Stimulated activated CD4-positive, alpha-beta T cell treated with anti-CD3 and anti-CD28 coated beads, Interleukin-4, amount 100 ng/mL, for 48 hours (primary cell): Measurements from ENCODE around the gene SLCO3A1.

Experiments
- DNase-seq, 2 donors: peaks; one replicate each; pipeline ENCODE4 v3.0.0-alpha.2; 2020; ENCODE audit warnings: low read depth in 2 of 2

The SLCO3A1 gene

GRCh38 chr15:91966194-91966552 lies 112.7 kb downstream of the SLCO3A1 start:
- no peak for DNase-seq

DNA sequence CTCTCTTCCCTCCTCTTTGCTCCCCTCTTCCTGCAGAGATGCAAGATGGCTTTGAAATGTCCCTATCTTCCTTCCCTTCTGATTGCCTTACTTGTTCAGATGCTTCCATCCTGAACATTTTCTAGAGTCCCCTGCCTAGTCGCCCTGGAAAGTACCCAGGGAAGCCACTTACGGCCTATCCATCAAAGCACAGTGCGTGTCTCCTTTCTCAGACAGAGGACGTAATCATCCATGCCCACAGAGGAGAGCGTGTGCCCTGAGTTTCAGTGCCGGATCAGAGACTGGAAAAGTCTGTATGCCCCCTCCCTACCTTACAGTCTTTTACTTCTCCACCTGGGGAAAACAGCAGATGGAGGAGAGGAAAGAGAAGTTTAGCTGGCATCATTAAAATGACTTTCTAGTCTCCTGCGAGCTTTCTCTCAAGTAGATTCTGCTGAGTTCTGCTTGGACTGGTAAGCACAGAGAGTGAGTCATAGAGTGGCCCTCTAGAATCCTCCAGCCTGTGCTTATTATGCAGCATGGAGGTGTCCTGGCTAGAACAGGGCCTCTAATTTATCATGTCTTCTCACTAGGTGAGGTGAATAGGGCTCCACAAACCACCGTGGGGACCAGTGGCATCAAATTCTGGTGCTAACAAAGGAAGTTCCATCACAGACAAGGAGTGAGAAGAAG lies 114.6 kb downstream of the SLCO3A1 start:
- DNase-seq: no peak

DNA sequence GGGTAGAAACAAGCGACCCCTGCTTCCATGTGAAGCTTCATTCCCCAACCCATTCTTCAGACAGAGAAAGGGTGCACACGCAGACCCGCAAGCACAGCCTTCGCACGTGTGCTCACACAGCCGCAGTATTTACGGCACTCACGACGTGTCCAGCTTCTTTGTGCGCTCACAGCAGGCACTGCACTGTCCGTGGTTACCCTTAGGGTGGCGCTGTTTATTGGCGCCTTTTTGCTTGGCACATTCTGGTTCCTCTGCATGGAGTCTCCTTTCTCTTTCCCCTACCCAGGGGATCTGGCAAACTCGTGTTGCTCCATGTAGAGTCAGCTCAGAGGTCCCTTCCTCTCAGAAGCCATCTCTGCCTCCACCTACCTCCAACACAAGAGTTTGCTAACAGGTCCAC lies 115.1 kb downstream of the SLCO3A1 start:
- DNase-seq: no peak

- DNase-seq: no peak
Observed at GRCh38 chr15:91970142-91970541, 116.6 kb downstream of the SLCO3A1 start.

- DNase-seq: no peak
Observed at GRCh38 chr15:91973481-91973880, 120.0 kb downstream of the SLCO3A1 start.

DNA sequence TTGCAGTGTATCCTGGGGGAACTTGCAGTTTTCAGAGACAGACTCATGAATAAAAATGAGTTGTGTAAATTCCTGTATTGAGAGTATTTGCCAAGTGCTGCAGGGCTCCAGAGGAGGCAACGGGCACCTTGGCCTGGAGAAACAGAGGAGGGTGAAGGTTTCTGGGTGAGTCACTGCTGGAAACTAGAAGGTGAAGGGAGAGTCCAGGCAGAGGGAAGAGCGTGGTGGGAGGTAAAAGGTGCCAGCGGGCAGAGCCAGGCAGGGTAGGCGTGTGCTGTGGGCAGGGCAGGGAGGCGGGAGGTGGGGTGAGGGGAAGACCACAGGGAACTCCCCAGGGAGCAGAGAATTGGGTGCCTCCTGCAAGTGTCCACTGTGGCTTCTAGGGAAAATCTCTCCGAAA lies 120.8 kb downstream of the SLCO3A1 start:
- DNase-seq: no peak

DNA sequence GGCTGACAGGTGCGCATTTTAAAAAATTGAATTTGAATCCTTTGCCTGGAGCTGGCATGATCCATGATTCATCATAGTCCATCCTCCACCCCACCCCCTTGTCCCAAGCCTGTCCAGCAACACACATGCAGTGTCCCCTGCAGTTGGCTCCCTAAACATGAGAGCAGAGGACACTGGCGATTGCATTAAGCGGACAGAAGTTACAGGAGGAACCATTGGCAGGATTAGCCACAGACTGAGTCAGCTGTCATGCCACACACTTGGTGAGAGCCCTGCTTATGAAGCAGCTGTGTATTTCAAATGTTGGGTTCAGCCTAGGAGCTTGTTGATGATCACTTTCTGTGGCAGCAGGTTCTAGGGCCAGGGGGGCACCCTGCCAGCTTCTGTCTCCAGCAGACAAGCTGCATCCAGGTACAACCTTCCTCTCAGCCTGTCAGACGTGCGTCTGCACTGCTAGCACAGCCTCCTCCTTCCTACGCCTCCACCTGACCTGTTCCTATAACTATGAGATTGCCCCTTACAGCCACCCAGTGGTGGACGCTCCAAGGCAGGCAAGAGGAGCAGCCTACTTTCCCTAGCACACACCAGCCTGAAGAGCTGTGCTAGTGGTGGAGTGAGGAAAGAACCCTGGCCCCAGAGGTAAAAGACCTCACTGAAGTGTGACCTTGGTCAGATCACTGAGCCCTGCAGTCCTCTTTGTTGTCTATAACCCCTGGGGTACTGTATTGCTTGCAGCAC lies 121.9 kb downstream of the SLCO3A1 start:
- no peak for DNase-seq

GRCh38 chr15:91976966-91977365 lies 123.5 kb downstream of the SLCO3A1 start:
- no peak for DNase-seq

DNA sequence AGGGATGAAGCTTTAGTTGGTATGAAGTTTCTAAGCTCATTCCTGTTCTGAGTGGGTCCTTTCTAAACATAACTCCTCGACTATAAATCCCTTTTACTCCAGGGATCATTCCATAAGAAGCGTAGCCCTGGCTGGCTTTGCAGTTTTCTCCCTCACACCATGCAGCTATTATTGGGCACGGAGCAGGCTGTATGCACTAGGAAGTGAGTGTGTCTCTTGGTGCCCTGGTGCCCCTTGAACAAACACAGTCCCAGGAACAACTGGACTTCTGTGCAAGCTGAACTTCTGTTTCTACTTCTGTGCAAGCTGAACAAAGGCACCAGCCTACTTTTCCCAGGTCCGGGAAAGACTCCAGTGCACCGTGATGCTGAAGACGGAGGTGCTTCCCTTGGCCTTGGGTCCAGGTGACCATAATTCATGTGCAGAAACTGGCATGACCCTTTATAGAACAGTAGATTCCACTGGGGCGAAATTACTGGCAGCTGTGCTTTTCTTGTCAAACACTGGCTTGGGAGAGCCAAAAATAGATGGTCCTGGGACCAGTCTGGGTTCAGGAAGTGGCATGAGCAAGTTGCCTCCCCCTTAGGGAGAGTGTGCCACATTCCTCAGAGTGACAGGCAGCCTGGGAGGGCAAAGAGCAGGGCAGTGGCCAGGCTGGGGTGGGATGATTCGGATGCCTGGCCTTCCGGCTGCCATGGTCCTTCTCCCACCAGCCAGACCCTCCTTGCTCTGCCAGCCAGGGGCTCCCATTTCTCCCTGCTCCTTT lies 127.2 kb downstream of the SLCO3A1 start:
- no peak for DNase-seq

- no peak for DNase-seq
Observed at GRCh38 chr15:91981821-91982800, 128.6 kb downstream of the SLCO3A1 start.

DNA sequence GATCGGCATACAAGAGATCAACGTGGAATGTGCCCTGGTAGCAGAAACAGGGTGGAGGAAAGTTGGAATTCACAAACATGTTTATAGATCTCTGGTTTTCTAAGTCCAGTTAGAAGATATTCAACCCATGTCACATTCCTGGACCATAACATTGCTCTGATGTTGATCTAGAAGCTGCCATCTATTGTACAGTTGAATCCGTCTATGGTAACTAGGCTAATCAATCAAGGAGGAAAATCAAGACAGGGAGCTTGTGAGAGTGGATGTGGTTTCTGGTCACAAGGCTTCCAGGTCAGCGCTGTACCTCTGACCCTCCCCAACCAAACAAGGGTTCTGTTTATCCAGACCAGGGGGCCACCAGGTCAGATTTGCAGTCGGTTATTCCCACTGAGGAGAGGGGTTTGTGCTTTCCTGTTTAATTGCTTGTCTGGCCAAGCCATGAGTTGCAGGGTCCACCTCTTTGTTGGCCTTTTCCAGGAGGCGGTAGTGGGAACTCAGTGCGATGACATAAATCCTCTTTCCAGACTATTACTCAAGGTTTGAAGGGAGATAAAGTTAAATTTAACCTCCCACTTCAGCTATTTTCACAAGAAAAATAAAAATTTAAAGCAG lies 130.3 kb downstream of the SLCO3A1 start:
- no peak for DNase-seq

DNA sequence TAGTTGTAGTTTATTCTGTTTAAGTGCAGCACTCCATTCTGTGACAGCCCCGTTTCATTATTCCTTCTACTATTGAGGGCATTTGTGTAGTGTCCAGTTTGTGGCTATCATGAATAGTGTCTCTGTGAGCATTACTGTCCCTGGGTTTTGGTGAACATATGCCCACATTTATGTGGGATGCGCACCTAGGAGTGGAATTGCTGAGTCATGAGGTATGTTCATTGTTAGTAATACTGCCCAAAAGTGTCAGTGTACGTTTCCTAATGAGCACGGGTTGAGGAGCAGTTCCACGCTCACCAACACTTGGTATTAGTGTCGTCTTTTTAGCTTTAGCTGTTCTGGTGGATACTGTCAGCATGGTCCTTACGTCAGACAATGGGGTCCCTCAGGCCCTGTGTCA lies 131.8 kb downstream of the SLCO3A1 start:
- DNase-seq: no peak

DNA sequence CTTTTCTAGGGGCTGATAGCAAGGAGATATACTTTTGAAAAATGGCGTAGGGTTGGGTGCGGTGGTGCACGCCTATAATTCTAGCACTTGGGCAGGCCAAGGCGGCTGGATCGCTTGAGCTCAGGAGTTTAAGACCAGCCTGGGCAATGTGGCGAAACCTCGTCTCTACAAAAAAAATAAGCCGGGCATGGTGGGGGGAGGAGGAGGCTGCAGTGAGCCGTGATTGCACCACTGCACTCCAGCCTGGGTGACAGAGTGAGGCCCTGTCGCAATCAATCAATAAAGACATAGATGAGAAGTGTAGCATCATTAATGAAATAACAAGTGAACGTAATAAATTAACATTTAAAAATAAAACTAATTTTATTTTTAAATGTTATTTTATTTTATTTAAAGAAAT lies 134.6 kb downstream of the SLCO3A1 start:
- DNase-seq: no peak

DNA sequence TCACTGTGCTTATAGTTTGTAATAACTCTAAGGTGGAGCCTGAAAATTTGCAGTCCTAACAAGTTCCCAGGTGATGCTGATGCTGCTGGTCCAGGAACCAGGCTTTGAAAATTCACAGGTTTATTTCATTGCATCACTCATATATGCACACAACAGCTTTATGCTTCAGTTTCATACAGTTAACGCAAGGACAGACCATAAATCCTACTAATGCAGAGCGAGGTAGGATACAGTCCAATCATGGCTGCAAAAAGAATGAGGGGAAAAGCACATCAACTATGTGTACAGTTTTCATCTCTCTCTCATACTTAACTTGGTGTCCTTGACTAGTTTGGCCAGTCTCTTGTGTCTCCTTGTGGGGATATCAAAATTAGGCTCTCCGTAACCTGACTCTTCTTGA lies 135.1 kb downstream of the SLCO3A1 start:
- no peak for DNase-seq

GRCh38 chr15:91989821-91990220 lies 136.3 kb downstream of the SLCO3A1 start:
- DNase-seq: no peak

- DNase-seq: no peak
Observed at GRCh38 chr15:91992945-91993344, 139.4 kb downstream of the SLCO3A1 start.

DNA sequence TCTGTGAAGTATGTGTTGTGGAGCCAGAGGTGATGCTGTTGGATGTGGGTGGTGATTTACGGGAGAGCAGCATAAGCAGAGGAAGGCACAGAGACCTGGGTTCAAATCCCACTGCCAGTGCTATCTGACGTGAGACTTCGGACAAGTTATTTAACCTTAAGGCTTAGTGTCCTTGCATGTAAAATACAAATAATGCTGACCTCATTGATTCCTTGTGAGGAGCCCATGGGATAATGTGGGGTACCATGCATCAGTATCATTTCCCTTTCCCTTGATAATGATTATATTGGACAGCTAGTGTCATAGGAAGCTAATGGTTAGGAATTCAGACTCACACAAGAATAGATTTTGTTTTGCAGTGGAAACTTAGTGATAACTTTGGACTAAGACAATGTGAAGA lies 141.6 kb downstream of the SLCO3A1 start:
- DNase-seq: no peak

- DNase-seq: no peak
Observed at GRCh38 chr15:91997163-91997562, 143.7 kb downstream of the SLCO3A1 start.

- no peak for DNase-seq
Observed at GRCh38 chr15:92000709-92001108, 147.2 kb downstream of the SLCO3A1 start.

DNA sequence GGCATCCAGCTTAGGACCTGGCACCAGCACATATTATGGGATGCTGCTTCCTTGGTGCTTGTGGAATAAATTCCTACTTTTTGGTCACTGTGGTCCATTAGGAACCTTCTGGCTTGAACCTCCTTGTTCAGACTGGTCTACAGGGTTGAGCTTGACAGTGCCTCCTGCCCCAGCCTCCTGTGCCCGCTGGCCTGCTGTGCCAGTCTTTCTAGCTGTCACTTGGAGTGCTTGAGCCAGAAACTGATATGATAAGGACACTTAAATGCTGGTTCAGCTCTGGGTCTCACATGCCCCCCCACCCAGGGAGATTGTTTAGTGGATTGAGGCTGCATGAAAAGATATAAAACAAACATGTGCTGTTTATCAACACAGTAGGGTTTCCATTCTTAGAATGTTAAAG lies 147.8 kb downstream of the SLCO3A1 start:
- no peak for DNase-seq

- DNase-seq: no peak
Observed at GRCh38 chr15:92002666-92003065, 149.2 kb downstream of the SLCO3A1 start.
